ENCODE results near the gene DPH6. TPM values are rescaled to one million over a fixed set of nuclear protein-coding genes. Genes with fewer than 3 reads are reported as not detected.
"Not testable (repeated sequence)": the region's sequence is repeated elsewhere in the genome, so short reads cannot be mapped to it uniquely, and the experiment has no call there.

Gene DPH6
- total RNA-seq, 2 experiments from 2014 or later = 7.0 to 8.0 TPM

DNA sequence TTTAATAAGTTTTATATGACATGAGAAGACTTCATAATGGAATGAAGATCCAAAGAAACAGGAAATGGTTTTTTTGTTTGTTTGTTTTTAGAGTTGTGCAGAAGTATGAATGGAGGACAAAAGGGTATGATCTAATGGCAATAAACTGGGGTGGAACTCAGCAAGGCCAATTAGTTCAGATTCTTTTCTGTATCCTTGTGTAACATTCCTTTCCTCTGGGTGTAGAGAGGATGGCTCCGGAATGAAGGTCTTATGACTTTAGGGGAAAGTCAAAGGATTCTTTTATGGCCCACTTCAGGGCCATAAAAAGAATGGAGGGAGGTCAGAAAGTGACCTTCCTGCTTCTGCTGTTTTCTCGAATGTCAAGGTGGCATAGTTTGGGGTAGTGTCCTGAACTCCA is 152.6 kb downstream of the DPH6 start:
- CTCF ChIA-PET = no interaction called here
- POLR2A ChIA-PET = no interaction called here
- Mint-ChIP-seq H3K4me3 (no peak overlapping the region), H3K27ac (no peak overlapping the region), H3K27me3 (no peaks in the 10 kb centered on the region), H3K36me3 (ENCODE audit: low read depth) (peaks cover 41% of the 10 kb centered on the region), H3K4me1 (ENCODE audit: low read depth) (no peaks in the 10 kb centered on the region), H3K9me3 (peaks cover 3% of the 10 kb centered on the region)
- DNase-seq (no peak), ATAC-seq (ENCODE audit: poor library complexity) (no peak)
- peaks cover 0 to 8% of the 10 kb centered on the region in 2 experiments for H3K9me3 ChIP-seq (ENCODE audit: control insufficient read depth in 1 of 2, insufficient read depth in 1 of 2, low read length in 2 of 2)
- no peaks in the 10 kb centered on the region for H3K36me3 ChIP-seq (ENCODE audit: insufficient read depth, low read length)
- H3K4me3 ChIP-seq (ENCODE audit: low read length) = no peak overlapping the region
- intact Hi-C loops (cut with DNase I, micrococcal nuclease) = no loop called here
- TF ChIP-seq, protein P1, sequence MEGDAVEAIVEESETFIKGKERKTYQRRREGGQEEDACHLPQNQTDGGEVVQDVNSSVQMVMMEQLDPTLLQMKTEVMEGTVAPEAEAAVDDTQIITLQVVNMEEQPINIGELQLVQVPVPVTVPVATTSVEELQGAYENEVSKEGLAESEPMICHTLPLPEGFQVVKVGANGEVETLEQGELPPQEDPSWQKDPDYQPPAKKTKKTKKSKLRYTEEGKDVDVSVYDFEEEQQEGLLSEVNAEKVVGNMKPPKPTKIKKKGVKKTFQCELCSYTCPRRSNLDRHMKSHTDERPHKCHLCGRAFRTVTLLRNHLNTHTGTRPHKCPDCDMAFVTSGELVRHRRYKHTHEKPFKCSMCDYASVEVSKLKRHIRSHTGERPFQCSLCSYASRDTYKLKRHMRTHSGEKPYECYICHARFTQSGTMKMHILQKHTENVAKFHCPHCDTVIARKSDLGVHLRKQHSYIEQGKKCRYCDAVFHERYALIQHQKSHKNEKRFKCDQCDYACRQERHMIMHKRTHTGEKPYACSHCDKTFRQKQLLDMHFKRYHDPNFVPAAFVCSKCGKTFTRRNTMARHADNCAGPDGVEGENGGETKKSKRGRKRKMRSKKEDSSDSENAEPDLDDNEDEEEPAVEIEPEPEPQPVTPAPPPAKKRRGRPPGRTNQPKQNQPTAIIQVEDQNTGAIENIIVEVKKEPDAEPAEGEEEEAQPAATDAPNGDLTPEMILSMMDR (IDR thresholded peaks at IDR 0.05) = no peak
- no peaks in the 10 kb centered on the region for H3K4me1 ChIP-seq (ENCODE audit: insufficient read depth, low read length)
- H3K27me3 ChIP-seq (ENCODE audit: control insufficient read depth in 1 of 2, insufficient read depth in 2 of 2, low read length in 2 of 2) = no peaks in the 10 kb centered on the region
- no peak overlapping the region for H3K27ac ChIP-seq (ENCODE audit: low read depth in 1 of 2, low read length in 2 of 2)

DNA sequence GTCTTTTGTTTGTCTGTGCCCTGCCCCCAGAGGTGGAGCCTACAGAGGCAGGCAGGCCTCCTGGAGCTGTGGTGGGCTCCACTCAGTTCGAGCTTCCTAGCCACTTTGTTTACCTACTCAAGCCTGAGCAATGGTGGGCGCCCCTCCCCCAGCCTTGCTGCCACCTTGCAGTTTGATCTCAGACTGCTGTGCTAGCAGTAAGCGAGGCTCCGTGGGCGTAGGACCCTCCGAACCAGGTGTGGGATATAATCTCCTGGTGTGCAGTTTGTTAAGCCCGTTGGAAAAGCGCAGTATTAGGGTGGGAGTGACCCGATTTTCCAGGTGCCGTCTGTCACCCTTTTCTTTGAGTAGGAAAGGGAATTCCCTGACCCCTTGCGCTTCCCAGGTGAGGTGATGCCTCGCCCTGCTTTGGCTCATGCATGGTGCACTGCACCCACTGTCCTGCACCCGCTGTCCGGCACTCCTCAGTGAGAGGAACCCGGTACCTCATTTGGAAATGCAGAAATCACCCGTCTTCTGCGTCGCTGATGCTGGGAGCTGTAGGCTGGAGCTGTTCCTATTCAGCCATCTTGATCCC is 154.5 kb downstream of the DPH6 start:
- H3K27ac Mint-ChIP-seq; H3K4me1 Mint-ChIP-seq (ENCODE audit: low read depth); H3K9me3 Mint-ChIP-seq; H3K4me1 ChIP-seq (ENCODE audit: insufficient read depth, low read length); POLR2A ChIA-PET; H3K4me3 Mint-ChIP-seq; H3K36me3 ChIP-seq (ENCODE audit: insufficient read depth, low read length); H3K27ac ChIP-seq (ENCODE audit: low read depth in 1 of 2, low read length in 2 of 2); H3K27me3 ChIP-seq (ENCODE audit: control insufficient read depth in 1 of 2, insufficient read depth in 2 of 2, low read length in 2 of 2); intact Hi-C loops (cut with DNase I, micrococcal nuclease); H3K27me3 Mint-ChIP-seq; CTCF ChIA-PET; H3K9me3 ChIP-seq (ENCODE audit: control insufficient read depth in 1 of 2, insufficient read depth in 1 of 2, low read length in 2 of 2); H3K4me3 ChIP-seq (ENCODE audit: low read length); DNase-seq; ATAC-seq (ENCODE audit: poor library complexity): not testable (repeated sequence)
- H3K36me3 Mint-ChIP-seq (ENCODE audit: low read depth) = peaks cover 41% of the 10 kb centered on the region

DNA sequence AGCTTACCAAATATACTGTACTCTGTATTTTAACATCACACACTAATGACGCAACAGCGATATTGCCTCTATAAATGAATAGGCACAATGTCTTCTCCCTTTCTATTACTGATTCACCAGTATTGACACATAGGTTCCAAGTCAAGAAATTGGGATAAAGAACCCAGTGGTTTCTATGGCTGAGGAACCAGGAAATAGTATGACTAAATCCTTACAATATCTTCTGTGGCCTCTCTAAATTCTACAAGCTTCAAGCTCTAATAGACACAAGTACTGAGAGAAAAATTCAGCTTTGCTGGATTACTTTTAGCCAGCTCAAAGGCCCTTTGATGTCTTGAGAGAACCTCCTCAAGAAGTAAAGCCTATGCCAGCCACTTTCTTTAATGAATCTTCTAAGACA is 162.5 kb downstream of the DPH6 start:
- no peak overlapping the region for H3K27ac Mint-ChIP-seq

More for the DNA sequence above, 162.5 kb downstream of the DPH6 start:
- POLR2A ChIA-PET = no interaction called here
- Mint-ChIP-seq H3K36me3 (ENCODE audit: low read depth) (peaks cover 46% of the 10 kb centered on the region), H3K9me3 (peaks cover 5% of the 10 kb centered on the region), H3K4me1 (ENCODE audit: low read depth) (no peaks in the 10 kb centered on the region), H3K4me3 (no peak overlapping the region), H3K27me3 (no peaks in the 10 kb centered on the region)
- Histone ChIP-seq H3K9me3 (ENCODE audit: control insufficient read depth in 1 of 2, insufficient read depth in 1 of 2, low read length in 2 of 2) (peaks cover 0 to 4% of the 10 kb centered on the region in 2 experiments), H3K4me1 (ENCODE audit: insufficient read depth, low read length) (no peaks in the 10 kb centered on the region), H3K27ac (ENCODE audit: low read depth in 1 of 2, low read length in 2 of 2) (no peak overlapping the region), H3K4me3 (ENCODE audit: low read length) (no peak overlapping the region), H3K36me3 (ENCODE audit: insufficient read depth, low read length) (no peaks in the 10 kb centered on the region), H3K27me3 (ENCODE audit: control insufficient read depth in 1 of 2, insufficient read depth in 2 of 2, low read length in 2 of 2) (no peaks in the 10 kb centered on the region)
- no peak for DNase-seq
- CTCF ChIA-PET = interaction anchor here (1.4 kb wide), 1 partner anchor 10 kb away, joined by 4 read pairs; no protein-coding TSS in a partner anchor
- TF ChIP-seq, protein P1 (IDR thresholded peaks at IDR 0.05) = no peak
- intact Hi-C loops (cut with DNase I, micrococcal nuclease) = no loop called here
- ATAC-seq (ENCODE audit: poor library complexity) = no peak

Data from CD4-positive, alpha-beta T cell (primary cell).